NT2/D1 (cell line): Measurements from ENCODE around the gene NRL.

Source experiments
- SUZ12 ChIP-seq: IDR thresholded peaks from 2 replicates; pipeline ENCODE4 v1.6.1; 2011; ENCODE audit not compliant: insufficient read length, insufficient read depth; ENCODE audit errors: extremely low read depth
- YY1 ChIP-seq: IDR thresholded peaks from 2 replicates; pipeline ENCODE4 v1.6.1; 2011; ENCODE audit not compliant: insufficient read length, insufficient read depth
- ZNF274 ChIP-seq: IDR thresholded peaks from 2 replicates; pipeline ENCODE4 v1.6.1; 2011; ENCODE audit warnings: mild to moderate bottlenecking, low read depth, low read length

- TF ChIP-seq YY1 (no peak), ZNF274 (no peak), SUZ12 (no peak)
These were observed 61.8 kb downstream of the NRL start for GRCh38 chr14:24052656-24053547.
